D341Med (cell line): Measurements from ENCODE around the gene PMM1.
"Not testable (repeated sequence)": the region's sequence is repeated elsewhere in the genome, so short reads cannot be mapped to it uniquely, and the experiment has no call there.

Experiments used
- DNase-seq: peaks from one replicate; pipeline ENCODE4 v3.0.0; 2012; ENCODE audit warnings: low spot score

PMM1 gene

DNA sequence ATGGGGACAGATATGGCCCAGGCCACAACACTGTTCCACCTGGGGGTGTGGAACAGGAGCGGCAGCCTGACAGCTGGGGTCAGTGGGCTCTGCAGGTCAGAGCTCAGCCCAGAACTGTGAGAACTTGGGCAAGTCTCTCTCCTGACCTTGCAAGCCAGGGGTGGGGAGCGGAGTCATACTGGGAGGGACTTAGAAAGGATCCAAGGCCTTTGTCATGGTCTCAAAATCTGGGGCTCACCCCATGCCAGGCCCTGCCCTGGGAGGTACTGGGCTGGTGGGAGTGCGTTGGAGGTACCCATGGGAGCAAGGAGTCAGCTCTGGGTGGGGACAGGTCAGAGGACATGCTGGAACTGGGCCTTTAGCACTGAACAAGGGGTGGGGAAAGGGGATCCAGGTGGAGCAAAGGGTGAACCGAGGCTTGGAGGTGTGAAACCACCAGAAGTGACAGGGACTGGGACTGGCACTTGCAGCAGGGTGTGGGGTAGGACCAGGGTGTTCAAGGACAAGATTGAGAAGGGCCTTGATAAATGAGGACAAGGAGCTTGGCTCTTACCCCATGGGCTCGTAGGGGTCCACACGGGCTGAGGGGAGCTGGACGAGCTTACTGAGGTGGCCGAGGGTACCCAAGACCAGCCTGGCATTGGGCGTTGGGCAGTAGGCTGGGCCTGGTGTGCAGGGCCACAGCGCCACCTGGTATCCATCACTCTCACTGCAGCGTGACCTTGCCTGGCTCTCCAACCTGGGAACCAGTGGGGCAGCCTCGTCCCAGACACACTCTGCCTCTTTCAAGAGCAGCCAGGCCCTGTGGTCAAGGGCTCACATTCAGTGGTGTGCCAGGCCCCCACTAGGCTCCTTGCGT lies 7.4 kb upstream of the PMM1 start:
- DNase-seq, result peak; percentile 86

DNA sequence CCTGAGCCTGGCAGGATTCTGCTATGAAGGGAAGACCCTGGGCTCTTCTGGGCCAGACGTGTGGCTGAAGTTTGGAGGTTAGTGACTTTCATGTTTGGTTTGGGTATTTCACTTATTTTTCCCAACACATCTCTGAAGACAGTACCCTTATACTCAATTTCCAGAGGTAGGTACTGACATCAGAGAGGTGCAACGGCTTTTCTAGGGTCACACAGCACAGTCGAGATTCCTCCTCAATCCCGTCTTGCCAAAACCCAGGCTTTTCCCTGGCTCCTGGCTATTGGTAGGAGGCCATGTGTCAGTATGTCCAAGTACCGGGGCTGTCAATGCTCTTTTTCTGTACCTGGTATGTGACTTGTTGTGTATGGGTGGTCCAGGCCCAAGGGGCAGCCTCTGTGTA lies 6.1 kb upstream of the PMM1 start:
- no peak for DNase-seq

DNA sequence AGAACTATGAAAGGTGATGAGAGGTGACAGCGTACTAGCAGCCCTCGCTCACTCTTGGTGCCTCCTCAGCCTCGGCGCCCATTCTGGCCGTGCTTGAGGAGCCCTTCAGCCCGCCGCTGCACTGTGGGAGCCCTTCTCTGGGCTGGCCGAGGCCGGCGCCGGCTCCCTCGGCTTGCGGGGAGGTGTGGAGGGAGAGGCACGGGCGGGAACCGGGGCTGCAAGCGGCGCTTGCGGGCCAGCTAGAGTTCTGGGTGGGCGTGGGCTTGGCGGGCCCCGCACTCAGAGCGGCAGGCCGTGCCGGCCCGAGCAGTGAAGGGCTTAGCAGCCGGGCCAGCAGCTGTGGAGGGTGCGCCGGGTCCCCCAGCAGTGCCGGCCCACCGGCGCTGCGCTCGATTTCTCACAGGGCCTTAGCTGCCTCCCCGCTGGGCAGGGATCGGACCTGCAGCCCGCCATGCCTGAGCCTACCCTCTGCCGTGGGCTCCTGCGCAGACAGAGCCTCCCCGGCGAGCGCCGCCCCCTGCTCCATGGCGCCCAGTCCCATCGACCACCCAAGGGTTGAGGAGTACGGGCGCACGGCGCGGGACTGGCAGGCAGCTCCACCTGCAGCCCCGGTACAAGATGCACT lies 3.8 kb upstream of the PMM1 start:
- DNase-seq, result not testable (repeated sequence)

DNA sequence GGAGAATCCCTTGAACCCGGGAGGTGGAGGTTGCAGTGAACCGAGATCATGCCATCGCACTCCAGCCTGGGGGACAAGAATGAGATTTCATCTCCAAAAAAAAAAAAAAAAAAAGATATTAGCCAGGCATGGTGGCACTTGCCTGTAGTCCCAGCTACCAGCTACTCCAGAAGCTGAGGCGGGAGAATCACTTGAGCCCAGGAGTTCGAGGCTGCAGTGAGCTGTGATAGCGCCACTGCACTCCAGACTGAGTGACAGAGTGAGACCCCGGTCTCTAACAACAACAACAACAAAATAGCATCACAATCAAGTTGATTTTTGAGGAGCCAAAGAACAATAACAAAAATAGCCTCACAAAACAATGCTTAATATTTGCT lies 2.3 kb downstream of the PMM1 start:
- DNase-seq, result no peak

DNA sequence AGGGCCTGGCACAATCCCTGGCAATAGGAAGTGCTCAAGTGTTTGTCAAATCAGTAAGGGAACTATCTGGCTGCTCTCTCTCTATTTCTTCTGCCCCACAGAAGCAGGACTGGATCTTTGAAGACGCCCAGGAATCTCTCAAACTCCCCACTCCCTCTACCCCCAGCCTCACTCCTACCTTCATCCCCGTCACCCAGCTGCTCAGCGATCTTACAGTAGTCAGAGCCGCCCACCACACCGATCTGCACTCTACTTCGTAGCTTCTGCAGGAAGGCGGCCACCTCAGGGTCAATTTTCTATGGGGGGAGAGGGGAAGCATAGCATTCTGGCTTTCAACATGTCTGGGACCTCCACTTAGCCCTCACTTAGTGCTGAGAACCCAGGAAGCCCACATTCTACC lies 3.7 kb downstream of the PMM1 start:
- no peak for DNase-seq

DNA sequence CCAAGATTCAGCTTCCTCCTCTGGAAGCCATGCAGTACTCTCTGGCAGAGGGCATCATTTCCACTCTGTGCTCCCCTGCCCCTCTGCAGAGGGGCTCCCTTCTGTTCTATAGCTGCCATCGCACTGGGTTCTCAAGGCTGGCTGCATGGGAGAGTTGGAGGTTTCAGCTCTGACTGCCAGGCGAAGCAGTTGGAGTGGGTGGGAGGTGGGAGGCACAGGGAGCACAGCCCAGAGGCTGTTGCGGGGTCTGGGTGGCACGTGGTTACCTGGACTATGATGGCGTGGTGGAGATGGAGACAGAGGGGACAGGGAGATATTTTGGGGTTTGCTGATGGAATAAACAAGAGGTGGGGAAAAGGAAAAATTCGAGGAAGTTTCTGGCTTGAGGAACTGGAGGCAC lies 4.8 kb downstream of the PMM1 start:
- DNase-seq, result no peak

DNA sequence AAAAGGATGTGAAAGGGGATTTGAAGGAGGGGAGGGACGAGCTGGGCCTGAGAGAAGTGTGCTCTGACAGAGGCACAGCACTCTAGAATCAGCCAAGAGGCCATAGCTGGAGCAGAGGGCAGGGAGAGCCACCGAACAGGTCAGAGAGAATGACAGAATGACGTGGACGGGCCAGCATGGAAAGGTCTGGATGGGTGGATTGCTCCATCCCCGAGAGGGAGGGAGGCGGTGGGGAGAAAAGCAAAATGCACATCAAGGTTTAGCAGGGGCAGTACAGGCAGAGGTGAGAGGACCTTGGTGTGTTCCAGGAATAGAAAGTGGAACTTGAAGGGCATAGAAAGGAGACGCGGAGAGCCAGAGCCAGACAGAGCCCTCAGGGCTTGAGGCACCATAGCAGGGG lies 6.9 kb downstream of the PMM1 start:
- no peak for DNase-seq

DNA sequence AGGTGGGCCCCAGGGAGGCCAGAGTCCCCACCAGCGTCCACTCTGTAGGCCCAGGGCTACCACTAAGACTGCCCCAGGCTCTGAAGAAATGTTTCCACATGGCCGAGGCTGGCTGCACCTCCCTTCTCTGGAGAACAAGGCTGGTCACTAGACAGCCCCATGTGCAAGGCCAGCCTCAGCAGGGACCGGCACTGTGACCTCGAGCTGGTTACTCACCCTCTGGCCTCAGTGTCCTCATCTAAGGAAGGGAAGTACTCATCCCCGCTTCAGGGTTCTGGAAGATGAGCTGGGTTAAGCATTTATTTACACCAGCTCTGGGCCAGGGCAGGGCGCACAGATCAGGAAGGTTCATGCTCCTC lies 9.7 kb downstream of the PMM1 start:
- DNase-seq, result no peak

DNA sequence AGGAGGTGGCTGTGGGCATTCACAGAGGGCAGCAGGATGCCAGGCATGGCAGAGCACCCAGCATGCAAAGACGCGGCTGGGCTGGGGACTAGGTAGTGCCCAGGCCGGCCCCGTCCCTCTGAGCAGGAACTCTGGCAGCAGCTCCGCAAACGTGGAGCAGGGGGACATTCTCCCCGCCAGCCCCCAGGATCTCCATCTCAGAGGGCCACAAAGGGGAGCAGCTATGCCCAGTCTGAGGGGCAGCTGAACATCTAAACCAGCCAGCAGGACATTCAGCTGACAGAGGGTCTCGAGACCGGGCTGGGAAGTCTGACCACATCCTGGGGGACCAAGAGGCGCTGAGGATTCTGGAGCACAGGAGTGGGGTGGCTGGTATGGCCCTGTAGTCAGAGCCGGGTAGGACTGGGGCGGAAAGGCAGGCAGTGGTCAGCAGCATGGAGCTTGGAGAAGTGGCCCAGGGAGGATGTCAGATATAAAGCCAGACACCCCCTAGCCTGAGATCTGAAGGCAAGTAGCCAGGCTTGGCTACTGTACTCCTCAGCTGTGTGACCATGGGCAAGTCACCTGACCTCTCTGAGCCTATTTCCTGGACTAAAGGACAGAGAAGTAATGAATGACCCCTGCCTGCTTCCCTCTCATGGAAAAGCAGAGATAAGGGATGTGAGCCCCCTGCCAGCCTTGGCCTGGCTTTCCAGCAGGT lies 10.2 kb downstream of the PMM1 start:
- DNase-seq, result no peak

DNA sequence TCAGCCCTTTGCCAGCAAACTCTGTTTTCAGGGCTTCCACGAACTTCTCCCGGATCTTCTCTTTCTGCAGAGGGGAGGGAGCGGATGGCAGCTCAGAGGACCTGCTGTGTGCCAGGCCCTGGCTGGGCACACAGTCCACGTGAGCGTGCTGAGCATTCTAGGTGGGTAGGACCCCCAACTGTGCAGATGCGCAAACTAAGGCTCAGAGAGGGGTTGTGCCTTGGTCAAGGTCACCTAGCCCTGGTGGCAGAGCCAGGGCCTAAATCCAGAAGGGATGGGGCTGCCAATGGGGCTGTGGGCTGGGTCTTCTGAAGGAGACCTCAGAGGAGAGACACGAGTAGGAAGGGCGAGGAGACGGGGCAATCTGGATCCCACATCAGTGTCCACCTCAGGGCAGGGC lies 10.8 kb downstream of the PMM1 start:
- no peak for DNase-seq

DNA sequence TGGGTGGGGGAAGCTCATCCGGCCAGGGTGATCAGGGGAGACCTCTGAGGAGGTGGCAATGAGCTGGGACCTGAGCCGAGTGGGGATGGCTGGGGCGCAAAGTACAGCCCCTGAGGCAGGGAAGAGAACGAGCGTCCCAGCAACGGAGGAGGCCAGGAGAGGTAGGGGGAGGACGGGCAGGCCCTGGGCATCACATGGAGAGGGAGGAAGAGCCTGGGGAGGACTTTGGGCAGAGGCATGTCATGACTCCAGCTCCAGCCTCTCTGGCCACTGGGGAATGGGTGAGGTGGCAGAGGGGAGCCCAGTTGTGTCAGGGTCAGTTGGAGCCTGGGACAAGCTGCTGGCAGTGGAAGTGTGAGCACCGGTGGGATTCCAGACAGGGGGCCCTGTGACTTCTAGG lies 11.5 kb downstream of the PMM1 start:
- DNase-seq, result no peak

DNA sequence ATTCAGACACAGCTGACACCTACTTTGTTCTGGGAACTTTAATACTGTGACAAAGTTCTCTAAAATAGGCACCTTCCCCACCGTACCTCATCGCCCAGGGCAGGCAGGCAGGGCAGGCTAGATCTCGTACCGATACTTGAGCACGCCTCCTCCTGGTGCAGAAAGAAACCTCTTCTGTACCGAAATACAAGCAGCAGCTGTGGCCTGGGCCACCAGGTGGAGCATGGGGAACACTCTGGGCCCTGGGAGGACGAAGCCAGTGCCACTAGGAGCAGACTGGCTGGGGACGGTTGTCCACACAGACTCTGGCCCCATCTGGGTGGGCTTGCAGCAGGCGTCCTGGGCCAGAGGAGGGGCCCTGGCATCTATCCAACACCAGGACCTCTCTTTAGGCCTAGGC lies 12.8 kb downstream of the PMM1 start:
- DNase-seq, result peak; percentile 88

DNA sequence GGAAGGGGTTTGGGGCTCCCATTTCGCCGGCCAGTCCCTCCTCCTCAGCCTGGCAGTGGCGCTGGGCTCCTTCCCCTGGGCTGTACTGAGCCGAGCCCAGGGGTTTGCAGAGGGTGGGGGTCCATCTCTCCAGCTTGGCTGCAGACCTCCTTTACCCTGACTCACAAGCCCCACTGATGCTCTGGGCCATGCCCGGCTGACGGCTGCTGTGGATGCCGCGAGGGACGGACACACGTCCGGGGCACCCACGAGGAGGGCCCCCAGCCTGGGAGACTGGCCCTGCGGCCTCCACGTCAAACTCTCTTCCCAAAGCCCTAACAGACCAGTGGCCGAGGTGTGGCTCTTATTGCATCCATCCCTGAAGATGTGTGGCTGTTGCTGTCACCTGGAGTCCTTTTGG lies 14.1 kb downstream of the PMM1 start:
- no peak for DNase-seq

DNA sequence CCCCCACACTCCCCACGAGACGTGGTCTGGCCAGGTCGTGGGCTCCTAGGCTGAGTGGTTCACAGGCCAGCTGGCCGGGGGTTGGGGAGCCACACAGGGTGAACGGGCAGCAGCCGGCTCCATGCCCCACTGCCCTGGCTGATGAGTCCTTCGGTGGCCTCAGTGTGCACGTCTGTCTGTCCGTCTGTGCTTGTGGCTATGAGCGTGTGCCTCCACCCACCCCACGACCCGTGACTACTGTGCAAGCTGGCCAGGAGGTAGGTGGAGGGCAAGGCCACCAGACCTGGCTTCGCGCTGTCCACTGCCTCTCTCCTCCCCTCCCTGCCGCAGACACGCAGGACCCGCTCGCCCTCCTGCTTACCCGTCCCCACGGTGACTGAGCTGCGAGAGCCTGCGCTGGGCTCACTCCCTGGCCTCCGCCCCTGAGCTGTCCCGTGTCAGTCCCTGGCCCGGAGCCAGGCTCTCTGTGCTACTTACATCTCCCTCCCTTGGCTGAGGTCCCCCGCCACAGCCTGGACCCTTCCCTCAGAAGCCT lies 14.7 kb downstream of the PMM1 start:
- no peak for DNase-seq

DNA sequence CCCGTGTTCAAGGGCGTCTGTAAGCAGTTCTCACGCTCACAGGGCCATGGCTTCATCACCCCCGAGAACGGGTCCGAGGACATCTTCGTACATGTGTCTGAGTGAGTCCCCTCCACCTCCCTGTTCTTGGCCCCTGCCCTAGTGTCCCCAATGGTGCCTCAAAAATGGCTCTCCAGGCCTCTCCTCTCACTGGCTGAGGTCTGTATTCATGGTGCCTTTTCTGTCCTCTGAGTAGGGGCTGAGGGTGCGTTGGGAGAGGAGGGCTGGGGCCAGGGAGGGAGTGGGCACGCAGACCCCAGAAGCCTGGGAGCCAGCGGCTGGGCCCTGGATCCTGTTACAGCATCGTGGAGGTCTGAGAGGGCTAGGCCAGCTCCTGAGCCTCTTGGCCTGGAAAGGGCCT lies 16.0 kb downstream of the PMM1 start:
- no peak for DNase-seq

DNA sequence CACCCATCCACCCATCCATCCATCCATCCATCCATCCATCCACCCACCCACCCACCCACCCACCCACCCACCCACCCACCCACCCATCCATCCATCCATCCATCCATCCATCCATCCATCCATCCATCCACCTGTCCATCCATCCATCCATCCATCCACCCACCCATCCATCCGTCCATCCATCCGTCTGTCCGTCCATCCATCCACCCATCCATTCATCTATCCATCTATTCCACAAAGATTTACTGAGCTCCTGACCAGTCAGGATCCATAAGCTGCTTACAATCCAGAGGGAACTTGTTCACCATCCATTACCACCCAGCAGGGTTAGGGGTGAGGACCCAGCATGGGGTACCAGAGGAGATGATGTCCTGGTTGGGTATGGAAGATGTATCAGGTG lies 17.3 kb downstream of the PMM1 start:
- DNase-seq, result not testable (repeated sequence)

DNA sequence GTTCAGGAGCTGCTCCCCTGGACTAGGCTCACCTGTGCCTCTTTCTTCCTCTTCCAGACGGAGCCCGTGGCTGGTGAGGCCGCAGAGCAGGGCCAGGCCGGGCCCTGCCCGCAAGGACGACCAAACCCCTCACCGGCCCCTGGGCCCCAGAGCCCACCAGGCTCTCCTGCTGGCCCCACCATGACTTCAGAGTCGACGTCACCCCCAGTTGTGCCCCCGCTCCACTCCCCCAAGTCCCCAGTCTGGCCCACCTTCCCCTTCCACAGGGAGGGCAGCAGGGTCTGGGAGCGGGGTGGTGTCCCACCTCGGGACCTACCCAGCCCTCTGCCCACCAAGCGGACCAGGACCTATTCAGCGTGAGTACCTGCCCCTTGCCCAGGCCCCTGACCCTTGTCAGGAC lies 17.9 kb downstream of the PMM1 start:
- DNase-seq, result no peak

DNA sequence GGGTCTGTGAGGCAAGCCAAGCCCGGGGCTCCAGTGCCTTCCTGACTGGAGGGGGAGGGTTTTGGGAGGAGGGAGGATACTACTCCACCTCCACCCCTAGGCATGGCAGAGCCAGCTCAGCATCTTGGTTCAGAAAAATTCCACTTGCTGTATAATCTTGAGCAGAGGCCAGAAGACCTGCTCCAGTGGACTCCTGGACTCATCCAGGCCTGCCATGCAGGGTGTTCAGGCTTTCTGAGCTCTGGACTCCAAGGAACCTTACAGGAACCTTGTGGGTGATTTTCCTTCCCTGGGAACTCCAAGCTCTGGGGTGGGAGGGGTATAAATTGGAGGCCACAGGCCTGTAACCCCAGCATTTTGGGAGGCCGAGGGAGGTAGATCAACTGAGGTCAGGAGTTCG lies 19.4 kb downstream of the PMM1 start:
- no peak for DNase-seq

DNA sequence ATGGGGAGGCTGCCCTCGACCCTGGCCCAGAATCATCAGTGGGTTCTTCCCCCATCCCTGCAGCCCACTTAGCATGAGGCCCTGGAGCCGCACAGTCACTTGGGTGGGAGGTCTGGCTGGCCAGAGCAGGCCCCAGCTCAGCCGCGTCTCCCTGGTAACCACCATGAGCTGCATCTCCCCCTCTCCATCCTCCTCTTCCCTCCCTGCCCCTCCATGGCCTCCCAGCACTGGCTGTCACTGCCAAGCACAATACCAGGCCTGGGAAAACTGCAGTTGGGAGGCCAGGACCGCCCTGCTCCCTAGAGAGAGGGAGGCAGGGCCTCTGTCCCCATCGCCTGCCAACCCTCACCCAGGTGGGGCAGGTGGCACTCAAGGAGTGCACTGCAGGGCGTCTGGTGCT lies 20.8 kb downstream of the PMM1 start:
- no peak for DNase-seq

DNA sequence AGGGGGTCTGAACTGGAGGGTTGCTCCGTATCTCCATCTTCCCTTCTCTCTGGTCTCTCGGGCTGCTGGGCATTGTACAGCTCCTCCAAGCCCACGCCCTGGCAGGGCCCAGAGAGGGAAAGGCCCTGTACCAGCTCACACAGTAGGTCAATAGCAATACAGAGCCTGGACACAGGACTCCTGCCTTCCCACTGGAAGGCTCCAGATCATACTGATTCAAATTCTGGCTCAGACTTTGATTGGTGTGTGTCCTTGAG lies 22.2 kb downstream of the PMM1 start:
- no peak for DNase-seq

DNA sequence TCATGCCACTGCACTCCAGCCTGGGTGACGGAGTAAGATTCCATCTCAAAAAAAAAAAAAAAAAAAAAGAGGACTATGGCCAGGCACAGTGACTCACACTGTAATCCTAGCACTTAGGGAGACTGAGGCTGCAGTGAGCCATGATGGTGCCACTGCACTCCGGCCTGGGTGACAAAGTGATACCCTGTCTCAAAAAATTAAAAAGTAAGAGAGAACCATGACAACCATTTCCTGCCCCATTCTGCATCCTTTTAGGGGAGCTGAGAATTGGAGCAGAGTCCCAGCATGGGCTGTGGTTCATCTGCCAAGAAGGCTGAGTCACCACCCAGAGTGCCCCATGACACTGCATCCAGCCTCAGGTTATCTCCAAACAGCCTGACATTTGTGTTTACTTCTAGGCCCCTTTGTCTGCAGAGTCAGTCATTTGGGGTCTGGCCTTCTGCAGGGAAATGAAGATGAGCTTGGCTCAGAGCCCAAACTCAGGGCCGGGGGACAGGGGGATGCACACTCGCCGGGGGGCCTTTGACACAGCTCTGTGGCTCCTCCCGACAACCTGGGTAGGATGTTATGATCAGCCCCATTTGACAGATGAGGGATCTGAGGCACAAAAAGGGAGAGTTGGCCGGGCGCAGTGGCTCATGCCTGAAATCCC lies 24.1 kb downstream of the PMM1 start:
- DNase-seq, result no peak

DNA sequence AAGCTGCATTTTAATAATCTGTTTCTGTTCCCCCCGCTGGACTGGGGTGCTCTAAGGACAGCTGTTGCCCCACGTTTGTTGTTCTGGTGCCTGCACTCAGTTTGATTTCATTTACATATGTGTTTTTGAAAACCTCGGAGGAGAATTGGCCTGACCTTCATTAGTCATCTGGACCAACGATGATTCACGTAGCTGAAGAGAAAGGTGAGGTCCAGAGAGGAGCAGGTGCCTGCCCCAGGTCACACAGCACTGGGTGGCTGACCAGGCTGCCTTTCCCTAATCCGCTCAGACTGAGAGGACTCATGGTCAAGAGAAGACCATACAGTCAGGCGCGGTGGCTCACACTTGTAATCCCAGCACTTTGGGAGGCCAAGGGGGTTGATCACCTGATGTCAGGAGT lies 25.1 kb downstream of the PMM1 start:
- no peak for DNase-seq
